MM.1S (cell line): ENCODE data around the gene CLEC4D.

ENCODE experiments used
- EZH2 ChIP-seq: fragments of 300-600 bp; sonication (generic); optimal IDR thresholded peaks from 2 replicates; pipeline ENCODE3; 2017; ENCODE audit warnings: low read depth, mild to moderate bottlenecking, antibody characterized with exemption, low read length, mixed read lengths
- EZH2phosphoT487 ChIP-seq: fragments of 300-600 bp; sonication (generic); IDR thresholded peaks from 2 replicates; pipeline ENCODE4 v1.6.1; 2018; ENCODE audit warnings: antibody characterized with exemption, low read length
- TF ChIP-seq, protein P1 (sequence below): fragments of 300-600 bp; sonication (generic); IDR thresholded peaks from 2 replicates; pipeline ENCODE4 v1.5.1; 2016; ENCODE audit warnings: antibody characterized with exemption, low read length, mixed read lengths

DNA sequence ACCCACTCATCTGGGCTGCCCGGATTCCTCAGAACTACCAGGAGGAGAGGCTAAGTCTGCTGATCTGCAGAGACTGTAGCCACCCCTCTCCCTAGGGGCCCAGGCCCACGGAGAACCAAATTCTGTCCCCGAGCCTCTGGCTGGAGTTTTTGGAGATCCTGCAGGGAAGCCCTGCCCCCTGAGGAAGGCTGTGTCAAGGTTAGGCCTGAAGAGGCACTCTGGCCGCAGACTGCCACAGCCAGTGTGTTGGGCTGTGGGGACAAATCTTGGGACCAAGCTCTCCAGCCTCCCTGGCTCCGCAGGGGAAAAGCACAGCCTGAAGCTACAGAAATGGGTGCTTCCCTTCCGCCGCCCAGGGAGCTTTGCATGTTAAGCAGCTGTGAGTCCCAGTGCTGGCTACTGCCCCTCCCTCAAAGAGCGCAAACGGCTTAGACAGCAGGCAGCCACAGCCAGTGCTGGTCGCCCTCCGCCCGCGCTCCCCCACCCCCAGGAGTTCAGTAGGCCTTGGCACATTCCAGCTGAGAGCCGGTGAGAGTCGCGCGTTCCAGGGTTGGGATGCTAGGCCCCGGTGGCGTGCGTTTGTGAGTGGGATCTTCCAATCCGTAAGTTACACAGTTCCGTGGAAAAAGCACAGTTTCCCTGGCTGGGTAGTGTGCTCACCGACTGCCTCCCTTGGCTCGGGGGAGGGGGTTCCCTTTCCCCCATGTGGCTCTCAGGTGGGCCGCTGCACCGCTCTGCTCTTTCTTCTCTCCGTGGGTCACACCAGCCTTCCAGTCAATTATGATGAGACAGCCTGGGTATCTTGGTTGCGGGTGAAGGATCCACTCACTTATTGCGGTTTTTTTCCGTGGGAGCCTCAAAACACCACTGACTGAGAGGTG is 14.2 kb downstream of the CLEC4D start:
- TF ChIP-seq EZH2 (no peak), EZH2phosphoT487 (no peak)
- TF ChIP-seq, protein P1, sequence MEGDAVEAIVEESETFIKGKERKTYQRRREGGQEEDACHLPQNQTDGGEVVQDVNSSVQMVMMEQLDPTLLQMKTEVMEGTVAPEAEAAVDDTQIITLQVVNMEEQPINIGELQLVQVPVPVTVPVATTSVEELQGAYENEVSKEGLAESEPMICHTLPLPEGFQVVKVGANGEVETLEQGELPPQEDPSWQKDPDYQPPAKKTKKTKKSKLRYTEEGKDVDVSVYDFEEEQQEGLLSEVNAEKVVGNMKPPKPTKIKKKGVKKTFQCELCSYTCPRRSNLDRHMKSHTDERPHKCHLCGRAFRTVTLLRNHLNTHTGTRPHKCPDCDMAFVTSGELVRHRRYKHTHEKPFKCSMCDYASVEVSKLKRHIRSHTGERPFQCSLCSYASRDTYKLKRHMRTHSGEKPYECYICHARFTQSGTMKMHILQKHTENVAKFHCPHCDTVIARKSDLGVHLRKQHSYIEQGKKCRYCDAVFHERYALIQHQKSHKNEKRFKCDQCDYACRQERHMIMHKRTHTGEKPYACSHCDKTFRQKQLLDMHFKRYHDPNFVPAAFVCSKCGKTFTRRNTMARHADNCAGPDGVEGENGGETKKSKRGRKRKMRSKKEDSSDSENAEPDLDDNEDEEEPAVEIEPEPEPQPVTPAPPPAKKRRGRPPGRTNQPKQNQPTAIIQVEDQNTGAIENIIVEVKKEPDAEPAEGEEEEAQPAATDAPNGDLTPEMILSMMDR: no peak
